Measurements from ENCODE around the gene IQSEC1.
"Not testable (repeated sequence)": the region's sequence is repeated elsewhere in the genome, so short reads cannot be mapped to it uniquely, and the experiment has no call there.

IQSEC1 gene

DNA sequence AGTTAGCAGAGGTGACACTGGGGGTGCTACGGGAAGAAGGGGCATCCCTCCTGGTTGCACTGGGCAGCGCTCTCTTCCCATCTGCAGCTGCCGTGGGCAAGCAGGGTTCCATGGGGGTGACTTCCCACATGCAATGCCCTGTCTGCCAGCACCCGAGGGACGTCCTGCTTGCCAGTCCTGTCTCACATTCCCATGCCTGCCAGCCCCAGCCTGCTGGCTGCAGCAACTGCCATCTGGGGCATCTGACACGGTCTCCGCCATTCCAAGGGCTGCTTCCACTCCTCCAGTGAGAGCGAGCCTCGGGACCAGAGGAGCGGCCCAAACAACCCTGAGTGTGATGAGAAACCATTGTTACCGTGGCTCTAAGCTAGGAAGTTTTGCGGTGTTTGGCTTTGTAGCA lies 186.5 kb downstream of the IQSEC1 start:
- no peak for DNase-seq

DNA sequence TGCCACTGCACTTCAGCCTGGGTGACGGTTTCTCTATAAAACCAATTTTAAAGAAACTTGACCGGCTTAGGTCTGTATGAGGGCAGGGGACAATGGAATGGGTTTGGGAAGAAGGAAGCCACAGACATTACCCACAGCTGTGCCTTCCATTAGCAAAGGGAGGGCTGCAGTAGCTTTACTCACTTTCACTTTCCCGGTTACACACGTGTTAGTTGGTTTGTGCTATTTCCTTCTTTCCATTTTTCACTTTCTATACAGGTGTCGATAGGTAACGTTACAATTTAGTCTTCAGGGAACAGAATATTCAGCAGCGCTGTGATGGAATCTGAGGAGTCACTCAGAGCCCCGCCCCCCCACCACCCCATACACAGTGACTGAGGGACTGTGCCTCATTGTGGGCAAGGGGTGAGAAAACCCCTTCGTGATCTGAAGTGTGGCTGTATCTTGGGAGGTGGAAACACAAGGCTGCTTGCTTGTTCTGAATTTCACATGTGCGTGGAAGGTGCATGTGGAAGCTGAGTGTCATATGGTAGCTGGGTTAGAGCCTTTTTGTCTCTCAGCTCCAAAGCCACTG lies 187.0 kb downstream of the IQSEC1 start:
- no peak for DNase-seq

DNA sequence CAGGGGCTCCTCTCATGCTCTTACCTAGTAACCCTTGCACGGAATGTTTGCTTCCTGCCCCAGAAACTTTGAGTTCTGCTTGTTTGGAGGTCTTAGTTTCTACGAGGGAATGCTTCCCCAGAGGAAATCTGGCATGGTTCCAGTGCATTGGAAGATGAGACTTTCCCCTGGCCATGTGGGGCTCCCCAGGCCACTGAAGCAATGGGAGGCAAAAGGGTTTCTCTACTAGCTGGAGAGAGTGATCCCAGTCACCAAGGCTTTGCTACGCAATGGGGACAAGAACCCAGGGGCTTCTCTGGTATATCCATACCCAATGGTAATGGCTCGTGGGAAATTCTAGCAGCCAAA lies 187.7 kb downstream of the IQSEC1 start:
- DNase-seq = no peak

DNA sequence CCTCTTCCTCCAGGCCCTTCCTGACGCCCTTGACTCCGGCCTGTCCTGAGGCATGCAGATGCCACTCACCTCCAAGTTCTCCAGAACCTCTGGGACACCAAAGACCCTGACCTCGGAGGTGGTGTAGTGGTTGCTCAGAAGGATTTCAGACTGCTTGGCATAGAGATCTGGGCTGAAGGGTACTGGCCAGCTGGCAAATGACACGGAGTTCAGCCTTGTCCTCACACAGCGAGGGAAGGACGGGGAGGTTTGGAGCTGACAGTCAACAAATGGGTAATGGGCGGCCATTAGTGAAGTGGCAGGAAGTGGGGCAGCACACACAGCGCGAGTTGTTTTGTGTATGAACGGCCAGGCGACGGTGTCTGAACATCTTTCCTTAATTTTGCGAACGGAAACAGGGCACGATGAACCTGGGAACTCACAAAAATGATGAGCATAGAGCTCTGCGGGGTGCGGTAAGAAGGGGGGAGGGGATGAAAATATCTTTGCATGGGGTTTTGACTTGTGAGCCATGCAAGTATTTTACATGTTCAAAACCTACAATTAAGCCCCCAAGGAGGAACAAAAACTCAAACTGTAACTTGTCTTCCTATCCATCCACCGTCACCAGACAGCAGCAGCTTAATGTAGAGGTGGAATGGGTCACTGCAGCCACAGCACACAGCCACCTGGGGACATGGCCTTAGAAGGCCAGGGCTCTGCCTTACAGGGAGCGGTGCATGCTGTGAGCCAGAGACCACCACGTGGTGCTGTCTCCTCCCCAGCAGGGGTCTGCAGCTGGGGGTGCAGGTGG lies 188.2 kb downstream of the IQSEC1 start:
- DNase-seq = no peak

DNA sequence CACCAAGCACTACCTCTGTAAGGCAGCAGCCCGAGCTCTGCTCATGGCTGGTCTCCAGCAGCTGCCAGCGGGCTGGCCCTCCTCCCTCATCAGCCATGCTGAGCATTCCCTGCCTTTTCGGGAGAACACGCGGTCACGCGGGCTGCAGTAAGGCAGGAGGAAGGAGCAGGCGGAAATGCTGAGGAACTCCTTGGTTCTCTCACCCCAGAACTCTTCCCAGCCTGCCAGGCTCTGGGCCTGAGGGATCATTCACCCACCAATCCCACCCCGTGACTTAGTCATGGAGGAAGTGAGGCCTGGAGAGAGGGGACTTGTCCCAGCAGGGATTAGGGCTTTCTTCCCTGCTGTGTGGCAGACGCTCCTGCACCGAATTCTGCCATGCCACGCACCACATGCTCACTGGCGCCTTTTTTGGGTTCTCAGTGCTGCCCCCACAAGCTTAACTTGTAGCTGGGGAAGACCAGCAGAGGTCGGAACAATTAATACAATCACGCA lies 189.0 kb downstream of the IQSEC1 start:
- no peak for DNase-seq

DNA sequence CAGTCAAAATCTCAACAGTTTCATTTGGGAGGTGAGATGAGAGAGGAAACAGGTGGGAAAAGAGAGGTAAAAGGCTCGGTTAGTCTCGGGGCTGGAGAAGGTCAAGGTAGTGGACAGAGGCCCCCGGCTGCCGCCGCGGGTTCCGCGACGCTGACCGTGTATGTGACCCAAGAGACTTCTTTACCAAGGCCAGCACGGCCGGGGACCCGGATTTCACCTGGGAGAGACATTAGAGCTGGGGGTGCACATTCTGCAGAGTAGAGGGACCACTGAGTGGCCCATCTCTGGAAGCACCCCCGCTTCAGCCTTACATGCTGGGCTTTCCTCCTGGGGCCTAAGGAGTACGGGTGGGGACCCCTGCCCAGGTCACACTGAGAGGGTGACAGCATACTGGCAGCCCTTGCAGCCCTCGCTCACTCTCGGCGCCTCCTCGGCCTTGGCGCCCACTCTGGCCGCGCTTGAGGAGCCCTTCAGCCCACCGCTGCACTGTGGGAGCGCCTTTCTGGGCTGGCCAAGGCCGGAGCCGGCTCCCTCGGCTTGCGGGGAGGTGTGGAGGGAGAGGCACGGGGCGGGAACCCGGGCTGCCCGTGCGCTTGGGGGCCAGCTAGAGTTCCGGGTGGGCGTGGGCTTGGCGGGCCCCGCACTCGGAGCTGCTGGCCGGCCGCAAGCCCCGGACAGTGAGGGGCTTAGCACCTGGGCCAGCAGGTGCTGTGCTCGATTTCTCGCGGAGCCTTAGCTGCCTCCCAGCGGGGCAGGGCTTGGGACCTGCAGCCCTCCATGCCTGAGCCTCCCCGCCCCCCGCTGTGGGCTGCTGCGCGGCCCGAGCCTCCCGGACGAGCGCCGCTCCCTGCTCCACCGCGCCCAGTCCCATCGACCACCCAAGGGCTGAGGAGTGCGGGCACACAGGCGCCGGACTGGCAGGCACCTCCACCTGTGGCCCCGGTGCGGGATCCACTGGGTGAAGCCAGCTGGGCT lies 190.6 kb downstream of the IQSEC1 start:
- DNase-seq = no peak

DNA sequence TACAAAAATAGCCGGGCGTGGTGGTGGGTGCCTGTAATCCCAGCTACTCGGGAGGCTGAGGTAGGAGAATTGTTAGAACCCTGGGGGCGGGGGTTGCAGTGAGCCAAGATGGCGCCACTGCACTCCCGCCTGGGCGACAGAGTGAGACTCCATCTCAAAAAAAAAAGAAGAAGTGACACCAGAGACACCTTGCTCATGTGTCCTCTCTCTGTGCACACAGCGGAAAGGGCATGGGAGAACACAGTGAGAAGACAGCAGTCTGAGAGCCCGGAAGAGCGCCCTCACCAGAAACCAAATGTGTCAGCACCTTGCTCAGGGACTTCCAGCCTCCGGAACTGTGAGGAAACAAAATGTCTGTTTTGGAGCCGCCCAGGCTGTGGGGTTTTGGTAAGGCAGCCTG lies 191.4 kb downstream of the IQSEC1 start:
- not testable (repeated sequence) for DNase-seq

DNA sequence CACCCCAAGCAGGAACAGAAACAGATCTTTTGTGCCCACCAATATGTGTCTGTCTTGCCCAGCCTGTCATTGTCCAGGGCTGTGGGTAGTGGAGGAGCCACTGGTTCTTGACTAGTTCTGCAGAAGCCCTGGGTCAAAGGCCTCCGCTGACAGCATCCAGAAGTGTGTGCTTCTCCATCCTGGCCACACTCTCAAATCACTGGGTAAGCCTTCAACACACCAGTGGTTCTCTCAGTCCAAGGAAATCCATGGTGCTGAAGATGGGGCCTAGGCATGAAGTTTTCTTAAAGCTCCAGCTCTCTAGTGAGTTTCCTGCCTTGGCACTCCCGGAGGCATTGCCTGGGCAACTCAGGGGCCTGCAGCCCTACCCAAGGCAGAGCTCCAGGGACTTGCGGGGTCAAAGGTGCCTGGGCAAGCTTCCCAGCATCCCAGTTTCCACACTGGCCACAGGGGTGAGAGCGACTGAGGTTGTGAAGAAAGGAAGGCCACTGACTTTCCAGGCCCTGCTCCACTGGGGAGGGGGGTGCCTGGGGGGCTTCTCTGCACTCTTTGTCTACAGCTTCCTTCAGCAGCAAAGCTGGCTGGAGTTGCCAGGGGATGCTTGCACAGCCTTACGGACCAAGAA lies 193.9 kb downstream of the IQSEC1 start:
- DNase-seq = no peak

DNA sequence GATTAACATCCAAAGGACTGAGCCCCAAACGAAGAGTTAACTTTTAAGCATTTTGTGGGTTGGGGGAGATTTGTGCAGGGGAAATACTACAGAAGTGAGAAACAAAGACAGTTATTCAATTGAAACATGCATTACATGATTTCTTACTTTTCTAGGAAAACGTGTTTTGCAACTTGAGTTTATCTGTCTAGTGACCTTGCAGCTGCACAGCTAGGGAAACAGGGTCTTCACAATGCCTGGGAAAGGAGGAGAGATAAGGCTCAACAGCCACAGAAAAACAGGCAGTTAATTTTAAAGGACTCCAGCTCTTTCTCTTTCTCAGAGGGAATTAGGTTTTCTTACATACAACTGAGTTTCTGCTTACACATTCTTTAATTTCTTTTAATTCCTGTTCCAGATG lies 194.5 kb downstream of the IQSEC1 start:
- DNase-seq = not testable (repeated sequence)

DNA sequence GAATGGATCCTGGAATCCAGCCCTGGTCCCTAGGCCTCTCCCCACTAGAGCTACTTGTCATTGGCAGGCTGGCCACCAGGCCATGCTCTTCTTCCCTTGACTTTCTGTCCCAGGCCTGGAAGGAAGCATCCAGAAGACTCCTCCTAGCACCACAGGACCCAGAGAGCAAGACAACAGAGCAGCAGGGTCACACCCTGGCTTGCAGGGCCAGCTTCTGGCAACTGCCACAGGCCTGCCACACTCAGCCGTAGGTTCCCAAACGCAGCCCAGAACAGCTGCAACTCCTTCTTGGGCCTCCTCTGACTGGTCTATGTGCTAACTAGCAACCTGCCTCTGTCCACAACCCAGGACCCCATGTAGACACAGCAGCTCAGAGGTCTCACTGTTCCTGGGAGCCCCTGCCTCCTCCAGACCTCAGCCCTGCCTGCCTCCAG lies 195.1 kb downstream of the IQSEC1 start:
- DNase-seq = no peak

DNA sequence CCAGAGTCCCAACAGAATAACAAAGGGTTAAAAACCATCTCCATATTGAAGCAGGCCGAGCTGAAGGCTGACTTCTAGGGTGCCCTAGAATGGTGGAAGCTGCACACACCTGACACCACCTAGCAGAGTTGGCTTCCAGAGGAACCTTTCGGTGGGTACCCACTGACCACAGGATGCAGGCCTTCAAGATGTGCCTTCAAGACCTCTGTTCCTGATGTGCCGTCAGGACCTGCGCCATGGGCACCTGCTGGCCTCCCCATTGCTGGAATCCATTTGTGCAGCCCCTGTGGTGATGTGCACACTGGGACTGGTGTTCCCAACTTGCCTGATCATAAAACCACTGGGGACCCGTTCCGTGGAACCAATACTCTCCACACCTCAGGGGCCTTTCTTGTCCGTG lies 196.2 kb downstream of the IQSEC1 start:
- DNase-seq = no peak

DNA sequence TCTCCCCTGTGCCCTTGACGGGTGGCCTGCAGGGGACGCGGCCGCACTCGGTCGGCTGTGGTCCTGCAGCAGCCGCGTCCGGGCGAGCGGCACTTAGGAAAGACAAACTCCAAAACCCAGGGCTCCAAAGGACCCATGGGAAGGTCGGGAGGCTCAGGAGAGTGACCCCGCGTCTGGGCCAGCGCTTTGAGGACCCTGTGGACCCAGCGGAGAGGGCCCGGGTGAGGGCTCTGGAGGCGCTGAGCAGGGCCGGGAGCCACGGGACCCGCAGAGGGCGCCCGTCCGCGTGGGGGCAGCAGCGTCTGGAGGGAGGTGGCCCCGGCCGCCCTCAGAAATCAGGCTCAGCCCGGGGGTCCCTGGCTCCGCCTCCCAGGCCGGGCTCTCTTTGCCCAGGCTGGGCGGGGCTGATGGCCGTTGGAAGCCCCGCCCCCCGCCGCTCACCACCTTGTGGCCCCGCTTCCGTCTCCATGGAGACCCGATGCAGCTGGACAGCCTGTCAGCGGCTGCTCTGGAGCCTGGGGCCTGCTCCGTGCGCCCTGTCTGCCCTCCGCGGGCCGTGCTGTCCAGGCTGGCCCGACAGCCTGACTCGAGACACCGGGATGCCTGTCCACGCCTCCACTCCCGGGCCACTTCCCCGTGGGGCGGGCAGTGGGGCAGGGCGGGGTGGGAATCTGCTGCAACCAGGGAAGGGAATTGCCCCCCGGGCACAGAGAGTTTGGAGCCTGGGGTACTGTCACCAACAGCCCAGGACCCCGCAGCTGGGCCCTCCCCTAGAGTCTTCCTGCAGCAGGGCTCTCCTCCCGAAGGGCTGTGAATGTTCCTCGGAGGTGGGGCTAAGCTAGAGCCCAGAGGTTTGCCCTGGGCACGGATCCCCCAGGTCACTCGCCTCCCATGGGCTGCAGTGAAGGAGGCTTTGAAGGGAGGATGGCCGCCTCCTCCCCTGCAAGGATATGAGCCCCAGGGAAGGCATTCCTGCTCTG lies 197.1 kb downstream of the IQSEC1 start:
- DNase-seq = no peak

DNA sequence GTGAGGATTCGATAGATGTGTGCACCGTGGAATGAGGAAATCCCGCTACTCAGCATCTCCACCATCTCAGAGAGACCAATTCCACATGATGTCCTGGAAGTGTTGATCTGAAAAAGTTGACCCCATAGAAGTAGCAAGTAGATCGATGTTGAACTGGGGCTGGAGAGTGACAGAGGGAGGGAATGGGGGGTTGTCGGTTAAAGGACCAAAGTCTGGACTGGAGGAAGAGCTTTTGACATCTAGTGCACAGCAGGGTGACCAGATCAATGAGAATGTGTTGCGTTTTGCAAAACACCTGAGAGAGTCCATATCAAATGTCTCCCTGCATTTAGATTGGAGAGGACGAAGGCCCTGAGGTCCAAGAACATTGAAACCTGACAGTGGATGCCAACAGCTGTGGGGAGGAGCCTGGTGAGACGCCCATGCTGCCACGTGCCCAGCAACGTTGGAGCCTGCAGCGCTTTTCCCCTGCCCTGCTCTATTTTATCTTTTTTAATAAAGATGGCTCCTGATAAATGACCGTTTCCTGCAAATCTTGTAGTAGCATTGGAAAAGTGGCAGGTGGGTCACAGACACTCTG lies 201.7 kb downstream of the IQSEC1 start:
- no peak for DNase-seq

DNA sequence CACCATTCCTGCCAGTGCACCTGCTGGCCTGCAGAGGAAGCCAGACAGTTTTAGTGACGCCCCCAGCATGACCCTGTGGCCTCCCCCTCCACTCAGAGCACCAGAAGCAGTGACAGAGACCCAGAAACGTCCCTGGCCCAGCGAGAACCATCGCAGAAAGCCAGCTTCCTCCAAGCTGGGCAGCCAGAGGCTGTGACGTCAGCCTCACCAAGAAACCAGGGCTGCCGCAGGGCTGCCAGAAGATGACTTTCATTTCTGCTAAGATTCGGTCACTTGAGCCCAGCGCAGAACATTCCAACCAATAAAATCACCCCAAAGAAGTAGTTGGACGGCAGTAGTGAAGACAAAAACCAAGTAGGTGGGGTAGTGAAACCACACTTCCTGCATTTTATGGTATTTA lies 202.3 kb downstream of the IQSEC1 start:
- DNase-seq = no peak

DNA sequence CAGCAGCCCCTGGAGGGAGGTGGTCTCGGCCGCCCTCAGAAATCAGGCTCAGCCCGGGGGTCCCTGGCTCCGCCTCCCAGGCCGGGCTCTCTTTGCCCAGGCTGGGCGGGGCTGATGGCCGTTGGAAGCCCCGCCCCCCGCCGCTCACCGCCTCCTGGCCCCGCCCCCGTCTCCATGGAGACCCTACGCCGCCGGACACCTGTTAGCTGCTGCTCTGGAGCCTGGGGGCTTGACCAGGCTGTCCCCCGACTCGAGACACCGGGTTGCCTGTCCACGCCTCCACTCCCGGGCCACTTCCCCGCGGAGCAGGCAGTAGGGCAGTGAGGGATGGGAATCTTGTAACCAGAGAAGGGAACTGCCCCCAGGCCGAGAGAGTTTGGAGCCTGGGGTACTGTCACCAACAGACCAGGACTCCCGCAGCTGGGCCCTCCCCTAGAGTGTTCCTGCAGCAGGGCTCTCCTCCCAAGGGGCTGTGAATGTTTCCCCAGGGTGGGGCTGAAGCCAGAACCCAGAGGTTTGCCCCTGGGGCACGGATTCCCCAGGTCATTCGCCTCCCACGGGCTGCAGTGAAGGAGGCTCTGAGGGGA lies 204.1 kb downstream of the IQSEC1 start:
- DNase-seq = peak; percentile 8

DNA sequence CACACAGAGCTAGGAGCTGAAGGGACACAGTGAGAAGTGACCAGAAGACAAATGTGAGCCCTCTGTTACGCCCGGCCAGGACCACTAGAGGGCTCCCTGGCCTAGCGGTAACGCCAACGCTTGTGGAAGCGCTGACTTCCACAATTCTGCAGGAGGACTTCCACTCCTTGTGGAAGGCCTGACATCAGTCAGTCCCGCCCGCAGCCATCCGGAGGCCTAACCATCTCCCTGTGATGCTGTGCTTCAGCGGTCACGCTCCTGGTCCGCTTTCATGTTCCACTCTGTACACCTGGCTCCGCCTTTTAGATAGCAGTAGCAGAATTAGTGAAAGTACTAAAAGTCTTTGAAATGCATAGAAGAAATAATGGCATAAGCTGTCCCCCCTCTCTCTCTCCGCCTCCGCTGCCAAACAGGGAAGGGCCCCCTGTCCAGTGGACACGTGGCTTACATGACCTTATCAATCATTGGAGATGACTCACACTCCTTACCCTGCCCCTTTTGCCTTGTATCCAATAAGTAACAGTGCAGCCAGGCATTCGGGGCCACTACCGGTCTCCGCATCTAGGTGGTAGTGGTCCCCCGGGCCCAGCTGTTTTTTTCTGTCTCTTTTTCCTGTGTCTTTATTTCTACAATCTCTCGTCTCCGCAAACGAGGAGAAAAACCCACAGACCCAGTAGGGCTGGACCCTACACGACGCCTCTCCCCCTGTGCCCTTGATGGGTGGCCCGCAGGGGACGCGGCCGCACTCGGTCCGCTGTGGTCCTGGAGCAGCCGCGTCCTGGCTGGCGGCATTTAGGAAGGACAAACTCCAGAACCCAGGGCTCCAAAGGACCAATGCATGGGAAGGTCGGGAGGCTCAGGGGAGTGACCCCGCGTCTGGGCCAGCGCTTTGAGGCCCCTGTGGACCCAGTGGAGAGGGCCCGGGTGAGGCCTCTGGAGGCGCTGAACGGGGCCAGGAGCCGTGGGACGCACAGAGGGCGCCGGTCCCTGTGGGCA lies 204.9 kb downstream of the IQSEC1 start:
- peak; percentile 34 for DNase-seq

DNA sequence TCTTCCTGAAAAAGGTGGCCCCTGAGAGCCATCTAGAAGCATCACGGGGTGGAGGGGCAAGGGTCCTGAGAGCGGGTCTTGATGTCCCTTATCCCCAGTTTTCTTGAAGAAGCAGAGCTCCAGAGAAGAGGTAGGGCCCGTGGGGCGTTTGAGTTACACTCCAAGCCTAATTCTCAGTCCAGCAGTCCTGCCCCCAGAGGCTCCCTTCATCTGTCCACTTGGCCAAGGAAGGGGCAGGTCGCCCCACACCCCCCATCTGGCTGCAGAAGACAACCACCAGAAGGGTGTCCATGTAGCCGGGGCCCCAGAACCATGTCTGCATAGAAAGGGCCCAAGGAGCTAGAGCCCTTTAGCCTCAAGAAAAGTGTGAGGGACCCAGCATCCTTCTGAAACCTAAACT lies 206.4 kb downstream of the IQSEC1 start:
- DNase-seq = no peak

DNA sequence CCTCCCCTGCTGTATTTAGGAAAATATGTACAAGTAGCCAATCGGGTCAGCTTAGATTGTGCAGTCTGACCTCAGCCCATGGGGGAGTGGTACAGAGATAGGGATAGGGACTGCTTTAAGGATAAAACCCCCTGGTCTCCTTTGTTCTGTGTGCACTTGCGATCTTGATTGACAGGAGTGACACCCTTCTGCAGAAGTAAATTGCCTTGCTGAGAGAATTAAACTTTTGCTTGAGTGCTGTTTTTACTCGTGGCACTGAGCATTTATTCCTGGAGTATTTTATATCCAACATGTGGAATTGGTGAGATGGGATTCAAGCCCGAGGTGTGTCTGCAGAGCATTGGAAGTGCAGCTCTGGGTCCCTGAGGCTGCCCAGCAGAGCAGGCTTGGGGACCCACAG lies 208.0 kb downstream of the IQSEC1 start:
- DNase-seq = no peak

DNA sequence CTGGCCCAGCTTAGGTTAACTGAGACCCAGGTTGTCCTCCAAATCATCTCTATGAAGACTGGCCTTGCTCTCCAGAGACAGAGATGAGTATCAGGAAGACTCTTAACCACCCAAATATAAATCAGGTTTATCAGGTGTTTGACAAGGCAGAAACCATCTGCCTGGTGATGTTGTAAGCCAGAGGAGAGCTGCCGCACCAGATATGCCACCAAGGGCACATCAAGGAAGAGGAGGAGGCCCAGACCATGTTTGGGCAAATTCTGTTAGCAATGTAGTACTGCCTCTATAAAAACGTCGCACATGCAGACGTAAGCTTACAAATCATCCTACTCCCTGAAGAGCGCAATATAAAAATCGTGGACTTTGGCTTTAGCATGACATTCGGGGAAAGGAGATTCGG lies 210.8 kb downstream of the IQSEC1 start:
- no peak for DNase-seq

DNA sequence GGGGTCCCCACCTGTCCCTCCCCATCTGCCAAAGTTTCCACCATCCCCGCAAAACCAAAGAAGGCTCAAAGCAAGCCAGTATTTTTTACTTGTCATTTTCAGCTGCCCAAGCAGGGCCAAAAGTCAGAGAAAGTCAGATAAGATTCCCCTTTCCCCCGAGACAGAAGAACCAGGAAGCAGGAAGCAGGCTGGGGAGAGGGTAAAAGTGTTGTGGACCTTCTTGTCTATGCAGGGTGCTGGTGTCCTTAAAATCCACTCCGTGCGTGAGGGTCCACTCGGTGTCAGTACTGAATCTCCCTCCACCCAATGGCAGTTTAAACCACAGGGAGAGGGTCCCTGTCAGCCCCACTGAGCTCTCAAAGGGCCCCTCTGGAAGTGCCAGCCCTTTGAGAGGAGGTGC lies 211.6 kb downstream of the IQSEC1 start:
- no peak for DNase-seq

Data from effector CD8-positive, alpha-beta T cell (primary cell).